ENCODE data around the gene ZBTB6. TPM values are rescaled to one million over a fixed set of nuclear protein-coding genes. Genes with fewer than 3 reads are reported as not detected.

The ZBTB6 gene
- total and polyA plus RNA-seq, 2 of the 13 experiments (the other 11 are each of a cell fraction or from before 2014, with no cell fraction given) = 3.7 to 7.1 TPM

- TF ChIP-seq ZNF354B (CRISPR knock-in tag; IDR thresholded peaks at IDR 0.05) = no peak
- TF ChIP-seq ATF2 (CRISPR knock-in tag; IDR thresholded peaks at IDR 0.05) = no peak
Measured at GRCh38 chr9:122897969-122898368, 15.2 kb downstream of the ZBTB6 start (continued).

GRCh38 chr9:122888480-122888879 lies 24.6 kb downstream of the ZBTB6 start:
- H3K9ac ChIP-seq (ENCODE audit: insufficient read depth, low read depth, low read length) = no peak overlapping the region
- ChIA-PET CTCF (ENCODE audit: low intra/inter-chr PET ratio, low total read pairs) (no interaction called here), POLR2A (no interaction called here)
- H3K9me3 ChIP-seq (ENCODE audit: low read length) = no peaks in the 10 kb centered on the region
- DNase-seq (ENCODE audit: low spot score) (no peak), ATAC-seq (no peak), FAIRE-seq (no peak)
- peaks cover 5 to 48% of the 10 kb centered on the region in 2 experiments for H3K36me3 ChIP-seq (replicated peaks in 1 of 2; ENCODE audit: control insufficient read depth in 1 of 2, insufficient read depth in 2 of 2, low read length in 2 of 2)
- in situ Hi-C loops (cut with HindIII; ENCODE audit: extremely low pct_ligation_motif_present, low pct_unique_long_range_greater_than_20kb) (no loop called here), intact Hi-C loops (cut with micrococcal nuclease; ENCODE audit: unreplicated experiment) (no loop called here)
- TSS peak; percentile 30 for BruUV-seq (replicated peaks)
- H3K4me3 ChIP-seq (replicated peaks in 1 of 3; ENCODE audit: insufficient read depth in 1 of 3, low read depth in 2 of 3, low read length in 3 of 3) = no peak overlapping the region
- WGBS (ENCODE audit: low lambda C conversion rate) = 66% methylated on average over 3 of the region's 3 CpGs
- H4K20me1 ChIP-seq (ENCODE audit: insufficient read depth, low read length) = no peaks in the 10 kb centered on the region
- no peak overlapping the region for H3K27ac ChIP-seq (ENCODE audit: extremely low read length, insufficient read depth, low read length)
- no peaks in the 10 kb centered on the region for H3K4me1 ChIP-seq (ENCODE audit: insufficient read depth, low read length)
- TF ChIP-seq ZNF674 (CRISPR knock-in tag; IDR thresholded peaks at IDR 0.05; ENCODE audit: low read depth) = no peak
- TF ChIP-seq HNRNPUL1 (IDR thresholded peaks at IDR 0.05; ENCODE audit: low read depth, low read length) = no peak
- TF ChIP-seq SCMH1 (CRISPR knock-in tag; IDR thresholded peaks at IDR 0.05; ENCODE audit: borderline replicate concordance) = no peak
- TF ChIP-seq TGIF2 (CRISPR knock-in tag; IDR thresholded peaks at IDR 0.05) = no peak
- TF ChIP-seq ZNF646 (CRISPR knock-in tag; IDR thresholded peaks at IDR 0.05) = no peak
- TF ChIP-seq AKAP8 (CRISPR knock-in tag; IDR thresholded peaks at IDR 0.05) = no peak
- no peak overlapping the region for H3K4me2 ChIP-seq (ENCODE audit: low read depth, low read length)
- no peaks in the 10 kb centered on the region for H3K27me3 ChIP-seq (ENCODE audit: control insufficient read depth in 1 of 2, insufficient read depth in 2 of 2, low read length in 2 of 2)
- H3K79me2 ChIP-seq (ENCODE audit: insufficient read depth, low read length) = no peaks in the 10 kb centered on the region
- H2AFZ ChIP-seq (ENCODE audit: low read length) = no peak overlapping the region

Data from HepG2 (cell line).